Stimulated activated CD8-positive, alpha-beta memory T cell treated with anti-CD3 and anti-CD28 coated beads, Interleukin-7, amount 100 ng/mL, for 1 hour (primary cell): ENCODE results near the gene AKR1C3.
"Not testable (repeated sequence)": the region's sequence is repeated elsewhere in the genome, so short reads cannot be mapped to it uniquely, and the experiment has no call there.

ENCODE experiments used
- DNase-seq, 2 donors: peaks; one replicate each; pipeline ENCODE4 v3.0.0-alpha.2; 2020; ENCODE audit warnings: low read depth in 2 of 2

The AKR1C3 gene

GRCh38 chr10:5088703-5089261, 5.4 kb upstream of the AKR1C3 start:
- no peak for DNase-seq

GRCh38 chr10:5089865-5090264, 4.3 kb upstream of the AKR1C3 start:
- DNase-seq, result no peak

- DNase-seq, result no peak
Measured at GRCh38 chr10:5090551-5090950, 3.7 kb upstream of the AKR1C3 start.

- DNase-seq, result no peak
Measured at GRCh38 chr10:5091196-5091595, 3.0 kb upstream of the AKR1C3 start.

GRCh38 chr10:5092375-5092774, 1.8 kb upstream of the AKR1C3 start:
- DNase-seq, result no peak

GRCh38 chr10:5092848-5093790, 1.1 kb upstream of the AKR1C3 start:
- DNase-seq, result no peak

GRCh38 chr10:5095687-5096086, 1.5 kb downstream of the AKR1C3 start:
- no peak for DNase-seq

- no peak for DNase-seq
Measured at GRCh38 chr10:5096108-5096507, 1.9 kb downstream of the AKR1C3 start.

GRCh38 chr10:5102479-5102878, 8.3 kb downstream of the AKR1C3 start:
- not testable (repeated sequence) for DNase-seq

- no peak for DNase-seq
Measured at GRCh38 chr10:5103481-5103880, 9.3 kb downstream of the AKR1C3 start.

- no peak for DNase-seq
Measured at GRCh38 chr10:5105626-5106025, 11.4 kb downstream of the AKR1C3 start.

GRCh38 chr10:5106553-5106952, 12.3 kb downstream of the AKR1C3 start:
- DNase-seq, result no peak

- no peak for DNase-seq
Measured at GRCh38 chr10:5107860-5108526, 13.8 kb downstream of the AKR1C3 start.

GRCh38 chr10:5108658-5109416, 14.6 kb downstream of the AKR1C3 start:
- DNase-seq, result no peak

- not testable (repeated sequence) for DNase-seq
Measured at GRCh38 chr10:5109861-5110260, 15.6 kb downstream of the AKR1C3 start.

GRCh38 chr10:5116621-5117020, 22.4 kb downstream of the AKR1C3 start:
- no peak for DNase-seq

- DNase-seq, result no peak
Measured at GRCh38 chr10:5117026-5117425, 22.8 kb downstream of the AKR1C3 start.

- not testable (repeated sequence) for DNase-seq
Measured at GRCh38 chr10:5119997-5120396, 25.8 kb downstream of the AKR1C3 start.

- DNase-seq, result no peak
Measured at GRCh38 chr10:5123886-5124285, 29.7 kb downstream of the AKR1C3 start.

GRCh38 chr10:5125315-5126044, 31.3 kb downstream of the AKR1C3 start:
- DNase-seq, result no peak

- no peak for DNase-seq
Measured at GRCh38 chr10:5135581-5135980, 41.4 kb downstream of the AKR1C3 start.
